Measurements from ENCODE around the gene SSBP3. TPM values are rescaled to one million over a fixed set of nuclear protein-coding genes. Genes with fewer than 3 reads are reported as not detected.

Gene SSBP3
- total RNA-seq, 1 donor from 2014 or later, result 104 TPM

- DNase-seq (ENCODE audit: low spot score) (no peak), ATAC-seq (no peak)
- intact Hi-C loops (cut with DNase I), result loop anchor here (10.0 kb wide), 2 partner anchors 134 to 214 kb away; partner anchors contain the start of gene SSBP3
Observed at GRCh38 chr1:54270543-54270942, 135.7 kb downstream of the SSBP3 start.

GRCh38 chr1:54268762-54269297 is 137.4 kb downstream of the SSBP3 start:
- intact Hi-C loops (cut with DNase I), result no loop called here
- DNase-seq (ENCODE audit: low spot score) (no peak), ATAC-seq (peak; percentile 27)

- DNase-seq (ENCODE audit: low spot score) (no peak), ATAC-seq (no peak)
- intact Hi-C loops (cut with DNase I), result no loop called here
Observed at GRCh38 chr1:54267815-54268761, 138.1 kb downstream of the SSBP3 start.

- intact Hi-C loops (cut with DNase I), result no loop called here
- ATAC-seq, result no peak
- no peak for DNase-seq (ENCODE audit: low spot score)
Observed at GRCh38 chr1:54266908-54267307, 139.3 kb downstream of the SSBP3 start.

GRCh38 chr1:54266195-54266594 is 140.0 kb downstream of the SSBP3 start:
- intact Hi-C loops (cut with DNase I), result no loop called here
- ATAC-seq, result no peak
- no peak for DNase-seq (ENCODE audit: low spot score)

- DNase-seq (ENCODE audit: low spot score) (no peak), ATAC-seq (no peak)
- intact Hi-C loops (cut with DNase I), result no loop called here
Observed at GRCh38 chr1:54265659-54266058, 140.5 kb downstream of the SSBP3 start.

GRCh38 chr1:54265126-54265525 is 141.1 kb downstream of the SSBP3 start:
- DNase-seq (ENCODE audit: low spot score) (no peak), ATAC-seq (peak; percentile 41)
- intact Hi-C loops (cut with DNase I), result no loop called here

GRCh38 chr1:54263601-54264226 is 142.5 kb downstream of the SSBP3 start:
- ATAC-seq, result no peak
- intact Hi-C loops (cut with DNase I), result no loop called here
- DNase-seq (ENCODE audit: low spot score), result no peak

- intact Hi-C loops (cut with DNase I), result no loop called here
- ATAC-seq (no peak), DNase-seq (ENCODE audit: low spot score) (no peak)
Observed at GRCh38 chr1:54262244-54262643, 143.9 kb downstream of the SSBP3 start.

- intact Hi-C loops (cut with DNase I), result no loop called here
- ATAC-seq (no peak), DNase-seq (ENCODE audit: low spot score) (no peak)
Observed at GRCh38 chr1:54260810-54261209, 145.4 kb downstream of the SSBP3 start.

- ATAC-seq (no peak), DNase-seq (ENCODE audit: low spot score) (no peak)
- intact Hi-C loops (cut with DNase I), result no loop called here
Observed at GRCh38 chr1:54259546-54260140, 146.6 kb downstream of the SSBP3 start.

GRCh38 chr1:54257876-54258275 is 148.3 kb downstream of the SSBP3 start:
- ATAC-seq, result no peak
- no peak for DNase-seq (ENCODE audit: low spot score)
- intact Hi-C loops (cut with DNase I), result no loop called here

GRCh38 chr1:54257346-54257620 is 148.9 kb downstream of the SSBP3 start:
- intact Hi-C loops (cut with DNase I), result no loop called here
- ATAC-seq (no peak), DNase-seq (ENCODE audit: low spot score) (no peak)

GRCh38 chr1:54256522-54257345 is 149.5 kb downstream of the SSBP3 start:
- ATAC-seq (no peak), DNase-seq (ENCODE audit: low spot score) (no peak)
- intact Hi-C loops (cut with DNase I), result no loop called here

- intact Hi-C loops (cut with DNase I), result no loop called here
- ATAC-seq, result no peak
- DNase-seq (ENCODE audit: low spot score), result no peak
Observed at GRCh38 chr1:54255026-54255702, 151.0 kb downstream of the SSBP3 start.

GRCh38 chr1:54254055-54254454 is 152.1 kb downstream of the SSBP3 start:
- intact Hi-C loops (cut with DNase I), result no loop called here
- ATAC-seq, result peak; percentile 4
- no peak for DNase-seq (ENCODE audit: low spot score)

GRCh38 chr1:54253480-54253879 is 152.7 kb downstream of the SSBP3 start:
- intact Hi-C loops (cut with DNase I), result no loop called here
- no peak for DNase-seq (ENCODE audit: low spot score)
- ATAC-seq, result peak; percentile 75

GRCh38 chr1:54252371-54252936 is 153.7 kb downstream of the SSBP3 start:
- DNase-seq (ENCODE audit: low spot score), result no peak
- intact Hi-C loops (cut with DNase I), result no loop called here
- ATAC-seq, result no peak

All from sciatic nerve (tissue), 2 donors.